Activated T-cell treated with anti-CD3 and anti-CD28 coated beads, Interleukin-2, amount 50 U/mL, for 72 hours (primary cell): ENCODE results near the gene ERCC6. TPM values are rescaled to one million over a fixed set of nuclear protein-coding genes. Genes with fewer than 3 reads are reported as not detected.

Experiments used
- ATAC-seq, 2 donors: fragments of 150-1000 bp; cut with Tn5 transposase; replicated peaks in 1 of 2; 2 replicates each; pipeline ENCODE4 v1.10.0; 2021; ENCODE audit warnings: moderate library complexity in 2 of 2, mild to moderate bottlenecking in 1 of 2
- DNase-seq, 2 donors: peaks; one replicate each; pipeline ENCODE4 v3.0.0; 2021 to 2022; ENCODE audit warnings: mixed read lengths in 1 of 2
- H3K27ac Mint-ChIP-seq: one replicate; pipeline ENCODE4 v1.8.0; 2022; ENCODE audit warnings: mild to moderate bottlenecking, moderate library complexity, mixed read lengths
- H3K27me3 Mint-ChIP-seq: one replicate; pipeline ENCODE4 v1.8.0; 2022; ENCODE audit warnings: low read depth, mixed read lengths
- H3K36me3 Mint-ChIP-seq, 2 donors: one replicate each; pipeline ENCODE4 v1.8.0; 2022; ENCODE audit warnings: mixed read lengths in 2 of 2, mild to moderate bottlenecking in 1 of 2; ENCODE audit not compliant: insufficient read depth in 2 of 2
- H3K4me1 Mint-ChIP-seq: one replicate; pipeline ENCODE4 v1.8.0; 2022; ENCODE audit warnings: low read depth, mixed read lengths
- H3K4me3 Mint-ChIP-seq, 2 donors: one replicate each; pipeline ENCODE4 v1.8.0; 2022; ENCODE audit warnings: mild to moderate bottlenecking in 2 of 2, mixed read lengths in 2 of 2, moderate library complexity in 2 of 2
- H3K9me3 Mint-ChIP-seq, 2 donors: one replicate each; pipeline ENCODE4 v1.8.0; 2022; ENCODE audit warnings: mixed read lengths in 2 of 2
- total RNA-seq, 2 donors: library from RNA; stranded (reverse); gene quantifications; one replicate each; pipeline ENCODE4 v1.2.3, GENCODE V29; 2022

The ERCC6 gene
- total RNA-seq, 2 donors from 2014 or later: 29.4 to 33.6 TPM

DNA sequence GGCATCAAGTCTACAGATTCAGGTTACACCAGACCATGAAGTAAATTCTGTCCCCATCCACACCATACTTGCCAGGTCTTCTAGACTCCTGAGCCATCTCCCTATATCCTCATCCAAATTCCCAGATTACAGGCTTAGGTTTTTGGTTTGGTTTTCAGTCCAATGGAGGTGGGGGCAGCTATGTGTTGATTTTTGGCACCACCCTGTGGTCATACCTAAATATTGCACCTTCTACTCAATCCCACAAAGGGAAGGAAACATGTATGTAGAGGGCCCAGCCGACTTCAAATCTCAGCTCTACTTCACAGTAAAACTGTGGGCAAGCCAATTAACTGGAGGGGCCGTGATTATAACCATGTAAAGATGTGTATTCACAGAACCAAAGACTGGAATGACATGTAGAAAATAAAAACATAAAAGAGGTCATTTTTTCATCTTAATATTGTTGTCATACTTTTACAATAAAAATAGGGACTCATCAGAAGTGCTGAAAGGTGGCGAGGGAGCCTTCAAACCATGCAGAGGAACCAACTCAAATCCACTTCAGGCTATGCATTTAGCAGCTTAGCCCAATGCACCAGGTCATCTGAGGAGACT lies 19.8 kb downstream of the ERCC6 start:
- Mint-ChIP-seq H3K4me3 (no peak overlapping the region), H3K4me1 (peaks cover 3% of the 10 kb centered on the region), H3K27me3 (no peaks in the 10 kb centered on the region), H3K27ac (no peak overlapping the region), H3K9me3 (no peaks in the 10 kb centered on the region), H3K36me3 (peaks cover 0 to 7% of the 10 kb centered on the region in 2 donors)
- peak; percentile 18 to 35 for DNase-seq
- ATAC-seq: peak in 1 of 2 donors; percentile 49

DNA sequence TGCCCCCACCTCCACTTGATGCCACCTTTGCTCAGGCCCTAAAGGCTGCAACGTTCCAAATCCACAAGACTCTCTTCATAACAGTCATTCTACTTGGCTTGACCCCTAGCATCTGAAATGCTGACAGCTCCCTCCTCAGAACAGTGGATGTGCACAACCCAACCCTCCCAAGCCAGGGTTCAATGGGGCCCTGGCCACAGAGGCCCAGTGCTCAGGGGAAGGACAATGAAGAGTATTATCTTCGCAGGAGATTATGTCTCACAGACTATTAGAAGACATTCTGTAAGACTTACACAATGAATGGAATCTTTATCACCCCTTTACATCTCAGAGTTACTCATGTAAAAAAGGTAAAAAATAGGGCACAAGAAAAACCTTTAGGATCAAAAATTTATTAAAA lies 20.4 kb downstream of the ERCC6 start:
- DNase-seq (no peak), ATAC-seq (no peak)
- peaks cover 0 to 4% of the 10 kb centered on the region in 2 donors for H3K36me3 Mint-ChIP-seq
- no peaks in the 10 kb centered on the region for H3K9me3 Mint-ChIP-seq
- no peaks in the 10 kb centered on the region for H3K4me1 Mint-ChIP-seq
- H3K4me3 Mint-ChIP-seq: no peak overlapping the region
- no peak overlapping the region for H3K27ac Mint-ChIP-seq
- H3K27me3 Mint-ChIP-seq: no peaks in the 10 kb centered on the region

DNA sequence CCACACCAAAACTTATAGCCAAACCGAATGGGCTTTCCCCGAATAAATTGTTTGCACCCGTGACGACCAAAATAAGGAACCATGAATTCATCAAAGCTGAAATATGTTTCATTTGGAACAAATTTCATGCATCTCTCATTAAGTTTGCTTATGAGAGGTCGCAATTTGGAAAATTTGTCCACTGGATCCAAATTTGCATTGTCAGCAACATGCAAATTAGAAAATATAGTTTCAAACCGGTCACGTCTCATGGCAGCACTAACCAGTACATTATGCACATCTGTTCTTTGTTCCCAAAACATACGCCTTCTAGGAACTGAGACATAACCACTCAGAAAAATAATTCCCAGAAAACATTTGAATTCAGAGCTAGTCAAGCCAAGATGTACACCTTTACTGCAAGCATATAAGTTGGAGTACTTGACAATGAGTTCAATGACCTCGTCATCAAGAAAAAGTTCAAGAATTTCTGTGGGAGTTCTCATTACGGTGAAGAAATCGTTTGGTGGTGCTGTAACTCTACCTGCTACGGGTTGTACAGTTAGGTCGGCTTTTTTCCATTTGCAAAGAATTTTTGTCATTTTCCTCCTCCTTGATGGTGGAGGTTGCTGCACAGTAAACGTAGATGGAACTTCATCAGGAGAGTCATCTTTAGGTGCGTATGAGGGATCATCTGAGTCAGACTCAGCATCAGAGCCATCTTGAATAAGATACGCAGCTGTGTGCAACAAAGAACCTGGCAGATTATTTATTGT lies 22.5 kb downstream of the ERCC6 start:
- Mint-ChIP-seq H3K9me3 (no peaks in the 10 kb centered on the region), H3K27me3 (no peaks in the 10 kb centered on the region), H3K4me3 (no peak overlapping the region), H3K36me3 (peaks cover 0 to 2% of the 10 kb centered on the region in 2 donors), H3K27ac (no peak overlapping the region), H3K4me1 (no peaks in the 10 kb centered on the region)
- no peak for DNase-seq
- ATAC-seq: no peak

DNA sequence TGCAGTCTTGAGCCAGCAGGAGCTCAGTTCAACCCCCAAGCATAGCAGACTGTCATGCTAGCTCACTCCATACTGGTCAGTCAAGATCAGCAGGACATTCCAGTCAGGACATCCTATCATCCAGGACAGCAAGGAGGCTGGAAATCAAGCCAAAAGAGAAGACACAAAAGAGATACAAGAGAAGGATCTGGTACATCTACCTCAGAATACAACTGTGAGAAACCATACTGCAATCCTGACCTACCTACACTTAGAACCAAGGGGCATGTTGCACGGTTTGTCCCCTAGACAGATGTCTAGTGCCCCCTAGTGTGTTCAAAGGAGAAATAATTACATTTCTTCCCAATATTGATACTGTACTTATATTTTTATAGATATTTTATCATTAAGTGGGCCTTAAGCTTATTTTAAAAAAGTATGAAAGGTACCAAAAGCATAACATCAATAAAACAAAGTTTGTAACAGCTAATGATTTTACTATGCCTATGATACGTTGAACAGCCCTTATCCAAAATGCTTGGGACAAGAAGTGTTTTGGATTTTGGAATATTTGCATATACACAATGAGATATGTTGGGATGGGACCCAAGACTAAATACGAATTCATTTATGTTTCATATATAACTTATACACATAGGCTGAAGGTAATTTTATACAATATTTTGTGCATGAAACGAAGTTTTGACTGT lies 26.7 kb downstream of the ERCC6 start:
- H3K9me3 Mint-ChIP-seq: no peaks in the 10 kb centered on the region
- H3K4me1 Mint-ChIP-seq: peaks cover 17% of the 10 kb centered on the region
- no peak overlapping the region for H3K27ac Mint-ChIP-seq
- H3K4me3 Mint-ChIP-seq: no peak overlapping the region
- ATAC-seq (peak; percentile 49 to 67), DNase-seq (peak in 1 of 2 donors; percentile 9)
- peaks cover 2 to 3% of the 10 kb centered on the region in 2 donors for H3K36me3 Mint-ChIP-seq
- H3K27me3 Mint-ChIP-seq: peaks cover 20% of the 10 kb centered on the region

DNA sequence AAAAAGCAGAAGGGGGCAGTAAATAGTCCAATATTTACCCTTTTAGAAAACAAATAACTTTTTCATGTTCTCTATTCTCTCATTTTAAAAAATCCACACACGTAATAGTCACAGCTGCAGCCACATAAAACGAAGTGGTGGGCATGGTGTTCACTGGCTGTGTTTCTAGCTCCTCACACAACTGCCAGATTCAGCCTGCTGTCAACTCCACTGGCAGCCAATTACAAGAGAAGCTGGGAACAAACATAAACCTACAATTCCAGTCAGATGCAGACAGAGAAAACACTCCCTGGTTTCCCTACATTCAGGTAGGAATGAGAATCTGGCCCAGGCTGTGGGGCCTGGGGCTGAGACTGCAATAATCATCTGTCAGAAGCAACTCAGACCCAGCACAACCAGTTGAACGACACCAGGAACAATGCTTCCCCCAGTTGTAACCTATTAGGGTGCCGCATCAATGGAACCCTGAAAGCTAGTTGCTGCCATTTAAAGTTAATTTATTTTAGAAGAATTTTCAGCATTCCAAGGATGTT lies 29.1 kb downstream of the ERCC6 start:
- H3K36me3 Mint-ChIP-seq: peaks cover 3 to 4% of the 10 kb centered on the region in 2 donors
- no peak overlapping the region for H3K27ac Mint-ChIP-seq
- H3K27me3 Mint-ChIP-seq: peaks cover 29% of the 10 kb centered on the region
- no peak for DNase-seq
- peaks cover 17% of the 10 kb centered on the region for H3K4me1 Mint-ChIP-seq
- H3K4me3 Mint-ChIP-seq: no peak overlapping the region
- ATAC-seq: no peak
- no peaks in the 10 kb centered on the region for H3K9me3 Mint-ChIP-seq

DNA sequence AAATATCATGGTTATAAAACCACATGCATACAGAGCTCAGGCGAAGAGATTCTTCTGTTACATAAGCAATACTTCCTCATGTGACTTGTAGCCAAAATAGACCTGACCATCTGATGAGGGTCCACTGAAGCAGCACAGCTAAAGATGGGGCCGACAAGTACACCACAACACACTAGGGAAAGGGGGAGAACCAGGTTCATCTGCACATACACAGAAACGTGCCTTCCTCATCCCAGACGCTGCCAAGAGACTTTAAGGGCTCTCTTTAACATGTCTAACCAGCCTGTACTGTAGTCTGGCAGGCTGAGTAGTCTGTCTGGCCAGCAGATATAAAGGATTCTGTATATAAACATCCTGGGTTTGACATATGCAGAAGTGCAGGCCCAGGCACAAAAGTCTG lies 30.3 kb downstream of the ERCC6 start:
- peaks cover 29% of the 10 kb centered on the region for H3K27me3 Mint-ChIP-seq
- H3K27ac Mint-ChIP-seq: no peak overlapping the region
- peaks cover 17% of the 10 kb centered on the region for H3K4me1 Mint-ChIP-seq
- DNase-seq (no peak), ATAC-seq (peak in 1 of 2 donors; percentile 4)
- peak overlapping the region in 1 of 2 donors; percentile 68 for H3K4me3 Mint-ChIP-seq
- H3K9me3 Mint-ChIP-seq: no peaks in the 10 kb centered on the region
- peaks cover 3 to 4% of the 10 kb centered on the region in 2 donors for H3K36me3 Mint-ChIP-seq

DNA sequence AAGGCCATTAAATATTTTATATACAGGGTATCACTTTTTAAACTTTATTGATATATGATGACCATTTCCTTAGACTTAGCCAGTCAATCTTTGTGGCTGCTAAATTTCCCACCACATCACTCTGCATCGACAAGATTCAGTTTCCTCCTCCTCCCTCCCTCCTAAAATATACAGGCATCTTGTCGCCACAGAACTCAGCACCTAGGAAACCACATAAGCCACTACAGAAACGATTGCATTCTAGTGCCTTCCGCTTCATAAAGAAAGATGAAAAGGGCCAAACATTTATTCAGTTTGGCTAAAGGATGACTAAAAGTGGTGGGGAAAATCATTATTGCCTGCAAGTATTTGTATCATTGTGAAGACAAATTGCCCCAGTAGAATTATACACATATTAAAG lies 30.7 kb downstream of the ERCC6 start:
- peak overlapping the region in 1 of 2 donors; percentile 68 for H3K4me3 Mint-ChIP-seq
- peaks cover 3 to 4% of the 10 kb centered on the region in 2 donors for H3K36me3 Mint-ChIP-seq
- peak in 1 of 2 donors; percentile 7 for DNase-seq
- H3K9me3 Mint-ChIP-seq: no peaks in the 10 kb centered on the region
- peaks cover 29% of the 10 kb centered on the region for H3K27me3 Mint-ChIP-seq
- peak; percentile 74 for ATAC-seq
- H3K4me1 Mint-ChIP-seq: peaks cover 17% of the 10 kb centered on the region
- no peak overlapping the region for H3K27ac Mint-ChIP-seq

DNA sequence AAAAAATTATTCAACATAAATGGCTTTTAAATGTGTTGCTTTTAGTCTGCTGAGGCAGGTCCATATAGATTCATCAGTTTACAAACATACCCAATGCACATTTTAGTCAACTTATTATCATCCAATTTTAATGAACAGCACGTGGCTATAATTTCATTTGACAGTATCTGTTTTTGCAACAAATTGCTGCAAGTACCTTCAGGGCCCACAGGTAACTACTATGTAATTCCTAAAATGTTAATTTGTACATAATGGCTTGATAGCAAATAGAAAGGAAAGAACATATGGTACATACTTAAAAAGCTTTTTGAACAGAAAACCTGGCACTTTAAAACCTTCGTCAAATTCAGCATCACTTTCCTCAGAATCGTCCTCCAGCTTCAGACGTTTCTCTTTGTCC lies 33.3 kb downstream of the ERCC6 start:
- peaks cover 26% of the 10 kb centered on the region for H3K27me3 Mint-ChIP-seq
- no peak overlapping the region for H3K4me3 Mint-ChIP-seq
- peaks cover 3 to 5% of the 10 kb centered on the region in 2 donors for H3K36me3 Mint-ChIP-seq
- H3K9me3 Mint-ChIP-seq: no peaks in the 10 kb centered on the region
- DNase-seq (no peak), ATAC-seq (no peak)
- no peak overlapping the region for H3K27ac Mint-ChIP-seq
- H3K4me1 Mint-ChIP-seq: peaks cover 17% of the 10 kb centered on the region

DNA sequence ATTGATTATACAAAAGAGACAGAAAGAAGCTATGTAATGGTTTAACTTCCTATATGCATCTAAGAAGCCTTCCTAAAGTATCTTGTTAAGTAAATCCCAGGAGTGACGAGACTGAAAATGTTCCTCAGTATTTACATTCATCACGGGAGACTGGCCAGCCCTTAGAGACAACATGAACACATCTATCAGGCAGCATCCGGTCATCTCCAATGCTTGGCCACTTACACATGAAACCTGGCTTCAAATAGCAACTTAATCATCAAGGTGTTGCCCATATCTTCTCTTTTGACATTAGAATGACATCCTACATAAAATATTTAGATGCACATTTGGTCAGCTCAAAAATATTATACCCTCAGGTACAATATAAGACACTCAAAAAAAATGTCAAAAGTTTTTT lies 33.8 kb downstream of the ERCC6 start:
- no peak for DNase-seq
- Mint-ChIP-seq H3K4me3 (no peak overlapping the region), H3K27ac (peak overlapping the region; percentile 54), H3K4me1 (peaks cover 17% of the 10 kb centered on the region), H3K27me3 (peaks cover 21% of the 10 kb centered on the region), H3K36me3 (peaks cover 0 to 5% of the 10 kb centered on the region in 2 donors), H3K9me3 (no peaks in the 10 kb centered on the region)
- no peak for ATAC-seq

DNA sequence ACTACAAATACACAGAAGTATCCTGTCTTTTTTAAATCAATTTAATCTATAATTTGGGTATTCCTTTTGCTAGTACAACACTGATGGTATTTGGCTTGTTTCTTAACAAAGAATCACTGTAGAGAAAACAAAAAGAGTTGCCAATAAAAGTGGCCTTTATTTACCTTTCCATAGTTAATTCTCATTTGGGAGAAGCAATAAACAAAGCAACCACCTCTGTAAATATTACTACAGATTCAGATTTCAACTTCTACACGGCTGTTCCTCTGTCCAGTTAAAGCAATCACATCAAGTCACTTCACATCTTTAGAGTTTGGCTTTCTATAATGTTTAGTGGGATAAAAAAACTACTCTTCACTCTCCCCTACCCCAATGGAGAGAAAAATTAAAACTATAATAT lies 34.4 kb downstream of the ERCC6 start:
- peaks cover 16% of the 10 kb centered on the region for H3K27me3 Mint-ChIP-seq
- no peaks in the 10 kb centered on the region for H3K9me3 Mint-ChIP-seq
- no peak for ATAC-seq
- peaks cover 0 to 5% of the 10 kb centered on the region in 2 donors for H3K36me3 Mint-ChIP-seq
- no peak overlapping the region for H3K4me3 Mint-ChIP-seq
- no peak for DNase-seq
- peaks cover 17% of the 10 kb centered on the region for H3K4me1 Mint-ChIP-seq
- no peak overlapping the region for H3K27ac Mint-ChIP-seq

DNA sequence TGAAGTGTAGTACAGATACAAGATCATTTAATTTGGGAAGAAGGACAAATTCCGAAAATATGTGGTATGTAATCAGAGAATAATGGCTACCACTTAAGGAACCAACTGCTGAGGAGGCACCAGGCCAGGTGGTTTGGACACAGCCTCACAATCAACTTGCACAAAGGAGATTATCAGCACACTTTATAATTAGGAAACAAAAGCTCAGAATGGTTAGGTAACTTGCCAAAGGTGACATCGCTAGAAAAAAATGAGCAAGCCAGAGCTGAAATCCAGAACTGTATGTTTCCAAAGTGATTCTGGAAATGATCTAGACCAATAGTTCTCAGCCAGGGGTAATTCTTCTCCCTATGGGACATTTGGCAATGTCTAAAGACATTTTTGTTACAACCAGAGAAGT lies 36.6 kb downstream of the ERCC6 start:
- Mint-ChIP-seq H3K4me3 (no peak overlapping the region), H3K27ac (no peak overlapping the region), H3K36me3 (peaks cover 2 to 5% of the 10 kb centered on the region in 2 donors), H3K9me3 (no peaks in the 10 kb centered on the region), H3K4me1 (peaks cover under 1% of the 10 kb centered on the region), H3K27me3 (peaks cover 10% of the 10 kb centered on the region)
- ATAC-seq: no peak
- no peak for DNase-seq

DNA sequence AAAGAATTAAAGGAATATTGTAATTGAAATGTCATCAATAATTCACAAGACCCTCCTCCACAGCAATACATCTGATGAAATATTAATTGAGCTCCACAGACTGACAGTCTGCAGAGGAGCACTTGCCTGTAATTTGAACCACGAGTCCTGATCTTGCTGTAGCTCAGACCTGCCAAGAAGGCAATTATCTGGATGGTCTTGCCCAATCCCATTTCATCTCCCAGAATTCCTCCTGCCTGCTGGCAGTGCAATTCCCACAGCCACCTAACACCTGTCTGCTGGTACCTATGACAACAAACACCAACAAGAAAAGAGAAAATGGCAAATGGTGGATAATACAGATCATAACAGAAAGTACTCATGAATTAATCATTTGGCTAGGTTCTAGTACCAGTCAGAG lies 38.5 kb downstream of the ERCC6 start:
- Mint-ChIP-seq H3K4me3 (no peak overlapping the region), H3K27me3 (no peaks in the 10 kb centered on the region), H3K9me3 (no peaks in the 10 kb centered on the region), H3K27ac (no peak overlapping the region), H3K4me1 (no peaks in the 10 kb centered on the region), H3K36me3 (peaks cover 1 to 2% of the 10 kb centered on the region in 2 donors)
- ATAC-seq: no peak
- DNase-seq: no peak

DNA sequence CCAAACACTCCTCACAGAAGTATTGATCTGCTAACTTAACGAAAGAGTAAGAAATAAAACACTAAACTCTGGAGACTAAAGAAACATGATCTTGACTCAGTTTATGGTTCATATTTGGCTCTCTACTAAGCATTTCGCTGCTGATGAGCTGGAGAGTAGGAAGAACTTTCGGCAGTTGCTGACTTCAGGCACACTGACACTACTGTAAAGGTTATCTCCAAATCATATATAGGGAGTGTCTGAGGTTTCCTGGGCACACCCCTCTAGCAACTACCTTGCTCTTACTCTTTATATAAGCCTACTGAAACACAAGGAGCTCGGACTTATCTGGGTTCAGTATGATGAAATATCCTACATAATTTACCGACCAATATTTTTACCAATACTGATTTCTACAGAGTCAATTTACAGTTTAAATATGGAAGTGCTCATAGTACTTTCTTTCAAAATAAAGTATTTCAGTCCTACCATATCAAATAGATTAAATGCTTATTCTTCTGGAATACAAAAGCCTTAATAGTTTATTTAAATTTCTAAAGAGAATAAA lies 39.5 kb downstream of the ERCC6 start:
- Mint-ChIP-seq H3K36me3 (peaks cover 1 to 2% of the 10 kb centered on the region in 2 donors), H3K4me3 (no peak overlapping the region), H3K9me3 (no peaks in the 10 kb centered on the region), H3K27ac (no peak overlapping the region), H3K27me3 (no peaks in the 10 kb centered on the region), H3K4me1 (no peaks in the 10 kb centered on the region)
- ATAC-seq: no peak
- no peak for DNase-seq
